Stimulated activated naive B cell treated with anti-CD40 and anti-IgM and Interleukin-4, amounts not matched to agents 10 μg/mL and 1 μg/mL and 100 μg/mL, for 72 hours (primary cell): ENCODE data around the gene SPEG.
A peak's percentile ranks its signal among the peaks of the same experiment; 100 is the strongest.

Experiments used
- ATAC-seq, 2 donors: fragments of 150-1000 bp; cut with Tn5 transposase; replicated peaks; 2 replicates each; pipeline ENCODE4 v1.10.0; 2021; ENCODE audit warnings: moderate library complexity in 1 of 2
- DNase-seq: peaks from one replicate; pipeline ENCODE4 v3.0.0; 2021
- H3K27ac Mint-ChIP-seq: one replicate; pipeline ENCODE4 v1.8.0; 2022; ENCODE audit warnings: mild to moderate bottlenecking, mixed read lengths
- H3K27me3 Mint-ChIP-seq, 2 donors: one replicate each; pipeline ENCODE4 v1.8.0; 2022; ENCODE audit warnings: mixed read lengths in 2 of 2
- H3K36me3 Mint-ChIP-seq, 2 donors: one replicate each; pipeline ENCODE4 v1.8.0; 2022; ENCODE audit warnings: mixed read lengths in 2 of 2, mild to moderate bottlenecking in 1 of 2
- H3K4me1 Mint-ChIP-seq, 2 donors: one replicate each; pipeline ENCODE4 v1.8.0; 2022; ENCODE audit warnings: mixed read lengths in 2 of 2, mild to moderate bottlenecking in 1 of 2
- H3K4me3 Mint-ChIP-seq, 2 donors: one replicate each; pipeline ENCODE4 v1.8.0; 2022; ENCODE audit warnings: mild to moderate bottlenecking in 2 of 2, mixed read lengths in 2 of 2, moderate library complexity in 1 of 2
- H3K9me3 Mint-ChIP-seq, 2 donors: one replicate each; pipeline ENCODE4 v1.8.0; 2022; ENCODE audit warnings: mixed read lengths in 2 of 2, mild to moderate bottlenecking in 1 of 2

SPEG gene

DNA sequence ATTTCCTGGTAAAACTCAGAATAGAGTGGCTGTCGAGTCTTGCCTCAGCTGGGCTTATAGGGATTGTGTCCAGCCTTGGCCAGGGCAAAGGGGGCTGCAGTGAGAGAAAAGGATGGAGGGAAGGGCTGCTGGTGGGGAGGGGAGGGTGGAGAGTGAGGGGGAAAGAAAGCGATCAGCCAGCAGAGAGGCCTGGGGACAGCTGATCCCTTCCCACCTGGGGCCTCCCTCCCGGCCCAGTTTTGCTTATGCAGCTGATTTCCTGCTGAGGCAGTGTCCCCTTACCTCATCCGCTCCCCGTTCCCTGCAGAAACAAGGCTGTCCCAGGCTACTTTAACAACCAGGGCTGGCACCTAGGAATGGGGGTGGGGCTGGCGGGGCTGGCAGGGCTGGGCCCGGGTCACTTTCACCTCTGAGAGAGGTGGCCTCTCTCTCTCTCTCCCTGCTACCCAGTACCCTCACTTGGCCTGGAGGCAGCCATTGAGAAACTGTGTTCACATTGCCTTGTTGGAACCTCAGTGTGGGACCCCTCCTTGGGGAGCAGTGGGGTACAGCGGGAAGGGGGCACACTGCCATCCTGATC, 51.8 kb downstream of the SPEG start:
- H3K36me3 Mint-ChIP-seq, result no peaks in the 10 kb centered on the region
- no peak overlapping the region for H3K4me3 Mint-ChIP-seq
- DNase-seq, result no peak
- peaks cover 6 to 9% of the 10 kb centered on the region in 2 donors for H3K4me1 Mint-ChIP-seq
- H3K9me3 Mint-ChIP-seq, result no peaks in the 10 kb centered on the region
- ATAC-seq, result no peak
- H3K27me3 Mint-ChIP-seq, result peaks cover 69 to 86% of the 10 kb centered on the region in 2 donors
- H3K27ac Mint-ChIP-seq, result no peak overlapping the region

DNA sequence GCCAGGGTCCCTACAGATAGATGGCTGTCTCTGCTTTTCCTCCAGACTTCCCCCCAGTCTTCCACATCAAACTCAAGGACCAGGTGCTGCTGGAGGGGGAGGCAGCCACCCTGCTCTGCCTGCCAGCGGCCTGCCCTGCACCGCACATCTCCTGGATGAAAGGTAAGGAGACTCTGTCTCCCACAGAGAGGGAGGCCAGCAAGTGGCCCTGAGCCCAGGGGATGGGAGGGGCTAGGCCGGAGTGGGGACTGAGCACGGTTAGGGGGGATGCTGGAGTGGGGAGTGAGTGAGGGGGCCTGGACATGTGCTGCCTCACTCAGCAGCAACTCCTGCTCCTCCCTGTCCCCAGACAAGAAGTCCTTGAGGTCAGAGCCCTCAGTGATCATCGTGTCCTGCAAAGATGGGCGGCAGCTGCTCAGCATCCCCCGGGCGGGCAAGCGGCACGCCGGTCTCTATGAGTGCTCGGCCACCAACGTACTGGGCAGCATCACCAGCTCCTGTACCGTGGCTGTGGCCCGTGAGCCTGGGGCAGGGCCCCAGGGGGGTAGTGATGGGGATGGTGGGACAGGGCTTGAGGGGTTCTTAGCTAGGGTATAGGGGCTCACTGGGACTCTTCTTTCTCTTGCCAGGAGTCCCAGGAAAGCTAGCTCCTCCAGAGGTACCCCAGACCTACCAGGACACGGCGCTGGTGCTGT, 53.7 kb downstream of the SPEG start:
- Mint-ChIP-seq H3K4me1 (peaks cover 6 to 9% of the 10 kb centered on the region in 2 donors), H3K27me3 (peaks cover 71 to 87% of the 10 kb centered on the region in 2 donors), H3K9me3 (no peaks in the 10 kb centered on the region), H3K36me3 (no peaks in the 10 kb centered on the region), H3K27ac (no peak overlapping the region), H3K4me3 (no peak overlapping the region)
- no peak for ATAC-seq
- no peak for DNase-seq

DNA sequence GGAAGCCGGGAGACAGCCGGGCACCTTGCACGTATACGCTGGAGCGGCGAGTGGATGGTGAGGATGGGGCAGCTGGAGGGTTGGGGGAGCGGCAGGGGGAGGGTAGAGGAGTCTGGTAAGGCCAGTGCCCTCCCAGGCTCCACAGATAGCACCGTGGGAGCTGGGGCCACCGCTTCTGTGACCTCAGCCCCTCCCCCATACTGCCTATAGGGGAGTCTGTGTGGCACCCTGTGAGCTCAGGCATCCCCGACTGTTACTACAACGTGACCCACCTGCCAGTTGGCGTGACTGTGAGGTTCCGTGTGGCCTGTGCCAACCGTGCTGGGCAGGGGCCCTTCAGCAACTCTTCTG, 54.2 kb downstream of the SPEG start:
- Mint-ChIP-seq H3K27me3 (peaks cover 76 to 91% of the 10 kb centered on the region in 2 donors), H3K9me3 (no peaks in the 10 kb centered on the region), H3K27ac (no peak overlapping the region), H3K4me3 (no peak overlapping the region), H3K36me3 (no peaks in the 10 kb centered on the region), H3K4me1 (peaks cover 6 to 7% of the 10 kb centered on the region in 2 donors)
- no peak for DNase-seq
- ATAC-seq, result no peak

DNA sequence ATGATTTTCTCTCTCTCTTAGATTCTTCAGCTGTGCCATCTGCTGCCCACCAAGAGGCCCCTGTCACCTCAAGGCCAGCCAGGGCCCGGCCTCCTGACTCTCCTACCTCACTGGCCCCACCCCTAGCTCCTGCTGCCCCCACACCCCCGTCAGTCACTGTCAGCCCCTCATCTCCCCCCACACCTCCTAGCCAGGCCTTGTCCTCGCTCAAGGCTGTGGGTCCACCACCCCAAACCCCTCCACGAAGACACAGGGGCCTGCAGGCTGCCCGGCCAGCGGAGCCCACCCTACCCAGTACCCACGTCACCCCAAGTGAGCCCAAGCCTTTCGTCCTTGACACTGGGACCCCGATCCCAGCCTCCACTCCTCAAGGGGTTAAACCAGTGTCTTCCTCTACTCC, 54.7 kb downstream of the SPEG start:
- H3K27ac Mint-ChIP-seq, result no peak overlapping the region
- H3K36me3 Mint-ChIP-seq, result no peaks in the 10 kb centered on the region

DNA sequence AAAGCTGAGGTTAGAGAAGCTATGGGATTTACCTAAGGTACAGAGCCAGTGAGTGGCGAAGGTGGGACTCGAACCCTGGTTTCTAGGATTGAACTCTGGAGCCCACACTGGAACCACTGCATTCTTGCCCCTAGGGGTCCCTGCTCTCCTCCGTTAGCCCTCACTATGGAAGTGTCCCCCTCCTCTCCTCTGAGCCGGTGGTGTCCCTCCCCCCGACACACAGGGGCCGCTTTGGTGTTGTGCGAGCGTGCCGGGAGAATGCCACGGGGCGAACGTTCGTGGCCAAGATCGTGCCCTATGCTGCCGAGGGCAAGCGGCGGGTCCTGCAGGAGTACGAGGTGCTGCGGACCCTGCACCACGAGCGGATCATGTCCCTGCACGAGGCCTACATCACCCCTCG, 55.5 kb downstream of the SPEG start:
- H3K27ac Mint-ChIP-seq, result no peak overlapping the region
- H3K27me3 Mint-ChIP-seq, result peaks cover 82 to 90% of the 10 kb centered on the region in 2 donors
- H3K4me1 Mint-ChIP-seq, result peaks cover under 1 to 3% of the 10 kb centered on the region in 2 donors
- H3K36me3 Mint-ChIP-seq, result no peaks in the 10 kb centered on the region
- ATAC-seq, result no peak
- H3K4me3 Mint-ChIP-seq, result no peak overlapping the region
- DNase-seq, result no peak
- no peaks in the 10 kb centered on the region for H3K9me3 Mint-ChIP-seq

More for the DNA sequence above, 54.7 kb downstream of the SPEG start:
- no peaks in the 10 kb centered on the region for H3K9me3 Mint-ChIP-seq
- DNase-seq, result no peak
- no peak for ATAC-seq
- H3K27me3 Mint-ChIP-seq, result peaks cover 79 to 91% of the 10 kb centered on the region in 2 donors
- H3K4me1 Mint-ChIP-seq, result peaks cover under 1 to 3% of the 10 kb centered on the region in 2 donors
- no peak overlapping the region for H3K4me3 Mint-ChIP-seq

DNA sequence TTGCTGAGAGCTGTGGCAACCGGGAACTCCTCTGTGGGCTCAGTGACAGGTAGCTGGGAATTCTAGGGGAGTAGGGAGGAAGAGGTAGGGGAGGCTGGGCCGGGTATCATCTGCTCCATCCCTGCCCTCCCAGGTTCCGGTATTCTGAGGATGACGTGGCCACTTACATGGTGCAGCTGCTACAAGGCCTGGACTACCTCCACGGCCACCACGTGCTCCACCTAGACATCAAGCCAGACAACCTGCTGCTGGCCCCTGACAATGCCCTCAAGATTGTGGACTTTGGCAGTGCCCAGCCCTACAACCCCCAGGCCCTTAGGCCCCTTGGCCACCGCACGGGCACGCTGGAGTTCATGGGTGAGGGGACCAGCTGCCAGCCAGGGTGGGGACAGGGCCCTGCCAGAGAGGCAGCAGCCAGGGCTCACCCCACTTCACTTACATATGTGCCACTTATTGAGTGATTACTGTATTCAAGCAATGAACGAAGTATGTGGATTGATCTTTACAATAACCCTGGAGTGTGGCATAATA, 56.0 kb downstream of the SPEG start:
- no peaks in the 10 kb centered on the region for H3K9me3 Mint-ChIP-seq

DNA sequence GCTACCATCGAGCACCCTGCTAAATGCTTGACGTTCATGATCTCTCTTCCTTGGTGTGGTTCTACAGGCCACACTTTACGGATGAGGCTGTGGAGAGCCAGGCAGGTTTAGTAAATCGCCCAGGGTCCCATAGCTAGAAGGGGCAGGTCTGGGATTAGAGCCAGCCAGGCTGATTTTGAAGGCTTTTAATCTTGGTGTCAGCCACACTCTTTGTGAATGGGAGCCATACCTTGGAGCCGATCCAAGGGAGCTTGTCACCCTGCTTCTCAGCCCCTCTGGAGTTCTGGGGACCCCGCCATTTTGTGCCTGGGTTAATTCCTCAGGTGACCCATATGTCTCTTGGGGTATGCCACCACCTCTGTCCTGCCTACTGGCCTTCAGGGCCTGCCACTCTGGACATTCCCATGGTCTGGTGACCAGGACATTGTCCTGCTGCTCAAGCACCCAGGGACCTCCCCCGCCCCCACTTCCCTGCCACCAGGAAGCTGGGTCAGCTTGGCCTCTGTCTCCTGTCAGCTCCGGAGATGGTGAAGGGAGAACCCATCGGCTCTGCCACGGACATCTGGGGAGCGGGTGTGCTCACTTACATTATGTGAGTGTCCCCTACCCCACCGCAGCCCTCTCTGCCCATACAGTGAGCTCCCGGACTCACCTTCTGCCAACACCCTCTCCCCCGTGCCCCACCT, 56.8 kb downstream of the SPEG start:
- H3K27ac Mint-ChIP-seq, result no peak overlapping the region
- no peak for ATAC-seq
- DNase-seq, result no peak
- H3K36me3 Mint-ChIP-seq, result no peaks in the 10 kb centered on the region
- H3K27me3 Mint-ChIP-seq, result peaks cover 77 to 86% of the 10 kb centered on the region in 2 donors
- no peaks in the 10 kb centered on the region for H3K9me3 Mint-ChIP-seq
- peaks cover 6 to 10% of the 10 kb centered on the region in 2 donors for H3K4me1 Mint-ChIP-seq
- H3K4me3 Mint-ChIP-seq, result no peak overlapping the region

More for the DNA sequence above, 56.0 kb downstream of the SPEG start:
- no peak overlapping the region for H3K27ac Mint-ChIP-seq
- DNase-seq (no peak), ATAC-seq (no peak)
- no peaks in the 10 kb centered on the region for H3K36me3 Mint-ChIP-seq
- H3K27me3 Mint-ChIP-seq, result peaks cover 80 to 89% of the 10 kb centered on the region in 2 donors
- no peak overlapping the region for H3K4me3 Mint-ChIP-seq
- H3K4me1 Mint-ChIP-seq, result peaks cover 4 to 6% of the 10 kb centered on the region in 2 donors

DNA sequence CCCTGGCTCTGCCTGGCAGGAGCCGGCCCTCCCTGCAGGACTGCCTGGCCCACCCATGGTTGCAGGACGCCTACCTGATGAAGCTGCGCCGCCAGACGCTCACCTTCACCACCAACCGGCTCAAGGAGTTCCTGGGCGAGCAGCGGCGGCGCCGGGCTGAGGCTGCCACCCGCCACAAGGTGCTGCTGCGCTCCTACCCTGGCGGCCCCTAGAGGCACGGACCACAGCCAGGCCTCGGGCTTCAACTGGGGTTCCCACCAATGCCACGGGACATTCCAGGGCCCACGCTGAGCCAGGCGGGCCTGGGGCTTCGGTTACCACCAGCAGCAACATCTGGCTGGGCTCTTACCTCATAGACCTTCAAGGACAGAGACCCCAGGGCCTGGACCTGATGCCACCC, 57.9 kb downstream of the SPEG start:
- Mint-ChIP-seq H3K4me1 (peaks cover 12 to 20% of the 10 kb centered on the region in 2 donors), H3K4me3 (no peak overlapping the region), H3K36me3 (no peaks in the 10 kb centered on the region), H3K27ac (no peak overlapping the region), H3K9me3 (no peaks in the 10 kb centered on the region), H3K27me3 (peaks cover 78 to 86% of the 10 kb centered on the region in 2 donors)
- ATAC-seq (no peak), DNase-seq (no peak)

DNA sequence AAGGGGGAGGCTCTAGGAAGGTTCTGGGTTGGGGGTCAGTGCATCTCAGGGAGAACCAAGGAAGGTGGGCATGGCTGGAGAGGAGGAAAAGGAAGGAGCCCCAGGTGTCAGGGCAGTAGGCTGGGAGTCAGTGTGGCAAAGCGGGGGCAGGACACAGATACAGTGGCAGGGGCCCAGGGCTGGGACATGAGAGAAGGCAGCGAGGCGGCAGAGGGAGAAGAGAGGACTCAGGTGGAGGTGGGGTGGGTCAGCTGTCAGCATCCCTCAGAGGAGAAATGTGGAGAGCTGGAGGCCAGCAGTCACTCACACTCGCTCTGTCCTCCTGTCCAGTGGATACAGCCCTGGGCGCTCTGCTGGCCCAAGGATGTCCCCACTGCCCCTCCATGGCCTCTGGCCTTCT, 58.4 kb downstream of the SPEG start:
- ATAC-seq, result no peak
- H3K27me3 Mint-ChIP-seq, result peaks cover 74 to 84% of the 10 kb centered on the region in 2 donors
- no peak overlapping the region for H3K4me3 Mint-ChIP-seq

DNA sequence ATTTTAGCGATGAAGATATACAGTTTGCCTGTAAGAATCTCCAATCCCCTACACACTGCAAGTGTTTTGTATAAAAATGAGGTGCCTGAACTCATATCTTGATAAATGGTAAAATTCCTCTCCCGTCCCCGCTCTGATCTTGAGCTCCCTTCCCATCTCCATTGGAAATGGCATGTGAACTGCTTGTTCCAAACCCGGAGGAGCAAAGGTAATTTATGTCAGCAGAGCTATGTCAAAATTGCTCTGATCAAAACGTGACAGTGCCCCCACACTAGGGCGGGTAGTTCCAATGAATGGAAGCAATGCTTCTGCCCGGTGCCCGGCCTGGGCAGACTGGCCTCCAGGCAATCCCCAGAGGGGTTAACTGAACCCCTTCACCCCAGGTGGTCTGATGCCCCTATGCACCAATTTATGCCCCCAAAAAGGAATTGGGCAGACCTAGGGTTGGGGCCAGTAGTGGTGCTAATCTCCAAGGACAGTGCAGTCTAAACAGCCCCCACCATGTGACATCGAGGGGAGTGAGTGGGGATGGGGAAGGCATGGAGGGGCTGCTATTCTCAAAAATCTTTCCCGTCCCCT, 60.4 kb downstream of the SPEG start:
- Mint-ChIP-seq H3K27ac (no peak overlapping the region), H3K27me3 (peaks cover 65 to 72% of the 10 kb centered on the region in 2 donors), H3K36me3 (peaks cover 5 to 9% of the 10 kb centered on the region in 2 donors), H3K4me1 (peaks cover 28 to 44% of the 10 kb centered on the region in 2 donors), H3K4me3 (no peak overlapping the region), H3K9me3 (no peaks in the 10 kb centered on the region)
- DNase-seq (no peak), ATAC-seq (no peak)

More for the DNA sequence above, 58.4 kb downstream of the SPEG start:
- Mint-ChIP-seq H3K9me3 (no peaks in the 10 kb centered on the region), H3K36me3 (no peaks in the 10 kb centered on the region), H3K27ac (no peak overlapping the region), H3K4me1 (peaks cover 13 to 25% of the 10 kb centered on the region in 2 donors)
- DNase-seq, result no peak

DNA sequence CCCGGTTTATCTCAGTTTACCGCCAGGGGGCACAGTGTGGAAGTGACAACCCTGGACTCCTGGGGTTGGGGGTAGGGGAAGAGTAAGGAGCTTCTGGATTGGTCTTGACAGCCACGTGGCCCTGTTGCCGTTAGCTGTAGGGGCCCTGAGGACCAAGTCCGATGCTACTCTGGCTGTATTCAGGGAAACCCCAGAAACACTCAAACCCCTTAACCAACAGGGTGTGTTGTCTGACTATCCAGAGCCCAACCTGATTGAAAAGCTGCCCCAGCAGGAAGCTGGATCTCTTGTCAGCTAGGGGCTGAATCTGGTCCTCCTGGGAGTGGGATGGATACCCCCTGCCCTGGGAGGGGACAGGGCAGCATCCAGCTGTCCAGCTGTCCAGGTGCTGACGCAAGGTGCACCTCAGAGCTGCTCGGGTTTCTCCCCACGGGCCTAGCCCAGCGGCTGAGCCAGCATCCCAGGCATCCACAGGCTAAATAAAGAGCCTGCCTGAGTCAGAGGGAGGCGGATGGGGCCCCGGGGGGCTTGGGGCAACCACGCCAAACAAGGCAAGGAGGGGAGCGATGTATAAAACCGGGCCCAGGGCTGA, 61.0 kb downstream of the SPEG start:
- Mint-ChIP-seq H3K27me3 (peaks cover 61 to 66% of the 10 kb centered on the region in 2 donors), H3K27ac (no peak overlapping the region), H3K4me3 (no peak overlapping the region), H3K36me3 (peaks cover 5 to 9% of the 10 kb centered on the region in 2 donors), H3K4me1 (peaks cover 28 to 48% of the 10 kb centered on the region in 2 donors), H3K9me3 (no peaks in the 10 kb centered on the region)
- ATAC-seq (peak; percentile 12 to 16), DNase-seq (peak; percentile 31)

DNA sequence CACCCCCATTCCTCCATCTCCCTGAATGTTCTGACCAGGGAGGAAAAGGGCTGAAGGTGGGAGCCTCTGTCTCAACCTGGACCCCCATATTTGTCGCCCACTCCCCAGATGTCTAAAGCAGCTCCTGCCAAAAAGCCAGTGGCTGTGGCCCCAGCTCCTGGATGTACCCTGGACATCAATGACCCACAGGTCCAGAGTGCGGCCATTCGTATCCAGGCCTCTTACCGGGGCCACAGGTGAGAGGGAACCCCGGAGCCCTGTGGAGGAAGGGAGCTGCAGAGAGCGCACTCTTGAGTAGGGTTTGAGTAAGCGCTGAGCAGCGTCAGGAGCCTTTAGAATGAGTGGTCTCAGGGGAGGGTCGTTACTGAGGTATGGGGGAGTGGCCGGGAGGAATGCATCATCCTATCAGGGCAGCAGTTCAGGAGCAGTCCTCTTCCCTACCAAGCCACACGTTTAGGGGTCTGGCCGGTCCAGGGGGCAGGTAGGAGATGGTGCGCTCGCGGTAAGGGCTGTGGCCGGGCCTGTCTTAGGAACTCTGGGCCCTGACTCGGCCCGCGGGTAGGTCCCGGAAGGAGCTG, 61.7 kb downstream of the SPEG start:
- ATAC-seq, result no peak
- Mint-ChIP-seq H3K36me3 (peaks cover 6 to 11% of the 10 kb centered on the region in 2 donors), H3K27ac (peak overlapping the region; percentile 26), H3K9me3 (no peaks in the 10 kb centered on the region), H3K4me3 (peak overlapping the region; percentile 6 to 42), H3K27me3 (peaks cover 56 to 63% of the 10 kb centered on the region in 2 donors), H3K4me1 (peaks cover 29 to 48% of the 10 kb centered on the region in 2 donors)
- no peak for DNase-seq

DNA sequence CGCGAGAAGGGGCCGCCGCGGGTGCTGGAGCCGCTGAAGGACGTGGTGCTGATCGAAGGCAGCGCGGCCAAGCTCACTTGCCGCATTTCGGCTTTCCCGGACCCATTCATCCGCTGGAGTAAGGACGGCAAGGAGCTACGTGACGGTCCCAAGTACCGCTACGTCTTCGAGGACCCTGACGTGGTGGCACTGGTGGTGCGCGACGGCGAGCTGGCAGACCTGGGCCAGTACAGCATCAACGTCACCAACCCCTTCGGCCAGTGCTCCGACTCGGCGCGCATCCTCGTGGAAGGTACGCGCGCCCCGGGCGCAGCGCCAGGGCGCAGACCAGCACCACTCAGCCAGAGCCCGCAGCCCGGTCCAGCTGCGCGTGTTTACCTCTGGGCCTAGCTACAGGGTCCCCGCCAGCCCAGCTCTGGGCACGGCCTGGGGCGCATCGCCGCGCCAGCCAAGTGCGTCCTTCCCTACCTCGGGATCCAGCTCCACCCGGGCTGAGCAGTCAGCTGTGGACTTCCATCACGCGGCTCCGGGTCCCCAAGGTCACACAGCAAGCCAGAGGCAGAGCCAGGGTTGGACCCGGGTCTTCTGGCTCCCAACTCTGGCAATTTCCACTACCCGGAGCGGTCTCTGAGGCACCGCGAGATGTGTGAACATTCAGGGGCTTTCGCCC, 62.3 kb downstream of the SPEG start:
- no peak for ATAC-seq
- H3K36me3 Mint-ChIP-seq, result peaks cover 12 to 17% of the 10 kb centered on the region in 2 donors
- DNase-seq, result no peak
- peaks cover 52 to 59% of the 10 kb centered on the region in 2 donors for H3K27me3 Mint-ChIP-seq
- no peaks in the 10 kb centered on the region for H3K9me3 Mint-ChIP-seq
- H3K4me3 Mint-ChIP-seq, result peak overlapping the region; percentile 91 to 94
- H3K4me1 Mint-ChIP-seq, result peaks cover 33 to 48% of the 10 kb centered on the region in 2 donors
- no peak overlapping the region for H3K27ac Mint-ChIP-seq
